GM23338 (cell line): ENCODE measurements around the gene RPL21. TPM values are rescaled to one million over a fixed set of nuclear protein-coding genes. Genes with fewer than 3 reads are reported as not detected.

ENCODE experiments used
- ATAC-seq: fragments of 200-7000 bp; cut with Tn5 transposase; 3 replicates; pipeline ENCODE4 v1.9.1; 2020
- DNase-seq: peaks from one replicate; pipeline ENCODE4 v3.0.0-alpha.2; 2015; ENCODE audit warnings: low spot score
- H2AFZ ChIP-seq: fragments of 200-600 bp; sonication (generic); 2 replicates; pipeline ENCODE4 v1.8.0; 2016; ENCODE audit warnings: antibody characterized with exemption, mild to moderate bottlenecking, moderate library complexity
- H3F3A ChIP-seq: fragments of 200-600 bp; sonication (generic); replicated peaks from 2 replicates; pipeline ENCODE4 v1.8.0; 2017; ENCODE audit warnings: antibody characterized with exemption, mixed run types, low read depth
- H3K27ac ChIP-seq: fragments of 200-600 bp; sonication (generic); 2 replicates; pipeline ENCODE4 v1.6.1; 2016; ENCODE audit warnings: low read depth
- H3K27me3 ChIP-seq: fragments of 200-600 bp; sonication (generic); 2 replicates; pipeline ENCODE4 v1.8.0; 2016; ENCODE audit warnings: mild to moderate bottlenecking, mixed run types, moderate library complexity; ENCODE audit not compliant: insufficient read depth
- H3K36me3 ChIP-seq: fragments of 200-600 bp; sonication (generic); 2 replicates; pipeline ENCODE4 v1.8.0; 2016; ENCODE audit warnings: mild to moderate bottlenecking; ENCODE audit not compliant: insufficient read depth
- H3K4me1 ChIP-seq: fragments of 200-600 bp; sonication (generic); 2 replicates; pipeline ENCODE4 v1.8.0; 2016; ENCODE audit warnings: mild to moderate bottlenecking, moderate library complexity; ENCODE audit not compliant: insufficient read depth
- H3K4me2 ChIP-seq: fragments of 200-600 bp; sonication (generic); 2 replicates; pipeline ENCODE4 v1.7.1; 2017; ENCODE audit warnings: mixed run types
- H3K4me3 ChIP-seq: fragments of 200-600 bp; sonication (generic); 2 replicates; pipeline ENCODE4 v1.6.1; 2016; ENCODE audit warnings: mixed run types
- H3K79me2 ChIP-seq: fragments of 200-600 bp; sonication (generic); replicated peaks from 2 replicates; pipeline ENCODE4 v1.8.0; 2017; ENCODE audit warnings: mild to moderate bottlenecking; ENCODE audit not compliant: insufficient read depth
- H3K9me2 ChIP-seq: fragments of 200-600 bp; sonication (generic); 2 replicates; pipeline ENCODE4 v1.8.0; 2017; ENCODE audit not compliant: insufficient read depth
- H4K20me1 ChIP-seq: fragments of 200-600 bp; sonication (generic); replicated peaks from 2 replicates; pipeline ENCODE4 v1.8.0; 2017; ENCODE audit warnings: mild to moderate bottlenecking; ENCODE audit not compliant: insufficient read depth
- H3K27ac Mint-ChIP-seq: 2 replicates; pipeline ENCODE4 v1.8.0; 2020; ENCODE audit warnings: inconsistent platforms, mild to moderate bottlenecking, moderate library complexity, mixed read lengths
- H3K27me3 Mint-ChIP-seq: 3 replicates; pipeline ENCODE4 v1.8.0; 2022; ENCODE audit warnings: low read depth, mild to moderate bottlenecking, moderate library complexity, mixed read lengths, inconsistent platforms; ENCODE audit not compliant: insufficient read depth, poor library complexity
- H3K36me3 Mint-ChIP-seq: 3 replicates; pipeline ENCODE4 v1.8.0; 2021; ENCODE audit warnings: low read depth, mild to moderate bottlenecking, inconsistent platforms, moderate library complexity, mixed read lengths
- H3K4me1 Mint-ChIP-seq: 3 replicates; pipeline ENCODE4 v1.8.0; 2020; ENCODE audit warnings: mild to moderate bottlenecking, inconsistent platforms, mixed read lengths
- H3K4me3 Mint-ChIP-seq: 3 replicates; pipeline ENCODE4 v1.8.0; 2021; ENCODE audit warnings: moderate library complexity, mild to moderate bottlenecking, inconsistent platforms, mixed read lengths
- H3K9me3 Mint-ChIP-seq: 3 replicates; pipeline ENCODE4 v1.8.0; 2020; ENCODE audit warnings: moderate library complexity, mild to moderate bottlenecking, inconsistent platforms, mixed read lengths
- CREB1 ChIP-seq: fragments of 250-450 bp; sonication (Bioruptor Pico); IDR thresholded peaks from 2 replicates; pipeline ENCODE4 v1.5.0; 2020; ENCODE audit warnings: low read depth, mild to moderate bottlenecking, moderate library complexity
- CTCF ChIP-seq, 2 experiments: fragments of 200-600 bp in 1 of 2; sonication (generic) in 1 of 2; conservative IDR thresholded peaks; 2 replicates each; pipeline versions ENCODE4 v1.5.1 to v1.6.1; 2016 to 2017; ENCODE audit warnings: antibody characterized with exemption in 2 of 2, low read depth in 2 of 2, mild to moderate bottlenecking in 2 of 2, moderate library complexity in 1 of 2
- ETS1 ChIP-seq: IDR thresholded peaks from 2 replicates; pipeline ENCODE4 v1.6.1; 2016; ENCODE audit warnings: antibody characterized with exemption
- EZH2 ChIP-seq: fragments of 200-600 bp; sonication (generic); IDR thresholded peaks from one replicate; pipeline ENCODE4 v1.8.0; 2017; ENCODE audit warnings: antibody characterized with exemption, mild to moderate bottlenecking, low read depth; ENCODE audit not compliant: unreplicated experiment
- EZH2phosphoT487 ChIP-seq: fragments of 200-600 bp; sonication (generic); IDR thresholded peaks from one replicate; pipeline ENCODE4 v1.8.1; 2018; ENCODE audit warnings: antibody characterized with exemption; ENCODE audit not compliant: unreplicated experiment
- JUNB ChIP-seq: IDR thresholded peaks from one replicate; pipeline ENCODE4 v1.6.1; 2016; ENCODE audit warnings: antibody characterized with exemption; ENCODE audit not compliant: unreplicated experiment
- NANOG ChIP-seq: IDR thresholded peaks from 2 replicates; pipeline ENCODE4 v1.6.1; 2016; ENCODE audit warnings: antibody characterized with exemption, borderline replicate concordance
- POLR2AphosphoS5 ChIP-seq: IDR thresholded peaks from 2 replicates; pipeline ENCODE4 v1.6.1; 2016; ENCODE audit warnings: antibody characterized with exemption, low read depth
- REST ChIP-seq: IDR thresholded peaks from one replicate; pipeline ENCODE4 v1.6.1; 2018; ENCODE audit warnings: antibody characterized with exemption; ENCODE audit not compliant: unreplicated experiment
- STAT1 ChIP-seq: IDR thresholded peaks from one replicate; pipeline ENCODE4 v1.6.1; 2016; ENCODE audit warnings: antibody characterized with exemption; ENCODE audit not compliant: unreplicated experiment
- ZNF114 ChIP-seq: fragments of 250-450 bp; sonication (Bioruptor Pico); IDR thresholded peaks from 2 replicates; pipeline ENCODE4 v1.5.0; 2020; ENCODE audit warnings: mild to moderate bottlenecking, moderate library complexity
- ZNF331 ChIP-seq: fragments of 250-450 bp; sonication (Bioruptor Pico); IDR thresholded peaks from 2 replicates; pipeline ENCODE4 v1.5.0; 2020; ENCODE audit warnings: low read depth, mild to moderate bottlenecking, moderate library complexity
- ZNF462 ChIP-seq: fragments of 250-450 bp; sonication (Bioruptor Pico); IDR thresholded peaks from 2 replicates; pipeline ENCODE4 v1.5.0; 2020; ENCODE audit warnings: mild to moderate bottlenecking, moderate library complexity
- polyA plus RNA-seq: library from polyadenylated mRNA; unstranded; fragments of >200 nt; fragmentation: Nextera tagmentation; extraction: Ambion mirVana; gene quantifications from 2 replicates; pipeline ENCODE4 v1.2.1, GENCODE V29; 2016
- total RNA-seq: library from RNA; depleted of rRNA; stranded (reverse); fragments of >200 nt; shearing (Covaris generic); gene quantifications from 2 replicates; pipeline ENCODE4 v1.2.3, GENCODE V29; 2014

The RPL21 gene
- total and polyA plus RNA-seq, 2 experiments from 2014 or later, result 1,037 to 1,343 TPM

- Mint-ChIP-seq H3K4me3 (no peak overlapping the region), H3K4me1 (peaks cover 15% of the 10 kb centered on the region), H3K36me3 (peaks cover 20% of the 10 kb centered on the region), H3K27ac (no peak overlapping the region), H3K27me3 (peaks cover 2% of the 10 kb centered on the region), H3K9me3 (peaks cover 29% of the 10 kb centered on the region)
- ATAC-seq (no peak), DNase-seq (no peak)
- Histone ChIP-seq H4K20me1 (no peaks in the 10 kb centered on the region), H3K27ac (no peak overlapping the region), H3K4me1 (0 out of 2 replicates have a peak, but pooled peaks cover 9% of the 10 kb centered on the region), H3F3A (no peaks in the 10 kb centered on the region), H3K79me2 (no peaks in the 10 kb centered on the region), H3K27me3 (no peaks in the 10 kb centered on the region), H3K36me3 (no peaks in the 10 kb centered on the region), H3K4me2 (no peak overlapping the region), H2AFZ (no peak overlapping the region), H3K9me2 (0 out of 2 replicates have a peak, but pooled peaks cover 3% of the 10 kb centered on the region), H3K4me3 (no peak overlapping the region)
- TF ChIP-seq JUNB, result no peak
- TF ChIP-seq ZNF331 (CRISPR knock-in tag), result no peak
- TF ChIP-seq REST, result no peak
- no peak for TF ChIP-seq ETS1
- TF ChIP-seq CREB1 (CRISPR knock-in tag), result no peak
- no peak for TF ChIP-seq STAT1
- no peak for TF ChIP-seq EZH2
- no peak for TF ChIP-seq NANOG
- no peak for TF ChIP-seq POLR2AphosphoS5
- TF ChIP-seq CTCF (conservative IDR thresholded peaks at IDR 0.05; ENCODE audit: low read depth in 2 of 2), result no peak
- TF ChIP-seq ZNF462 (CRISPR knock-in tag), result no peak
- no peak for TF ChIP-seq ZNF114 (CRISPR knock-in tag)
- TF ChIP-seq EZH2phosphoT487, result no peak
Observed at GRCh38 chr13:27211771-27212364, 39.5 kb upstream of the RPL21 start.
